Stimulated activated CD4-positive, alpha-beta T cell treated with anti-CD3 and anti-CD28 coated beads, Interleukin-2, amount 100 ng/mL, for 24 hours (primary cell): ENCODE results near the gene SGMS1.

Experiments
- DNase-seq, 2 donors: peaks; one replicate each; pipeline ENCODE4 v3.0.0-alpha.2; 2020

The SGMS1 gene

GRCh38 chr10:50531388-50532077, 92.2 kb downstream of the SGMS1 start:
- DNase-seq, result no peak

- no peak for DNase-seq
Observed at GRCh38 chr10:50529660-50530059, 94.1 kb downstream of the SGMS1 start.

- no peak for DNase-seq
Observed at GRCh38 chr10:50528206-50528605, 95.5 kb downstream of the SGMS1 start.

- DNase-seq, result no peak
Observed at GRCh38 chr10:50527442-50528043, 96.2 kb downstream of the SGMS1 start.

GRCh38 chr10:50526185-50526584, 97.6 kb downstream of the SGMS1 start:
- no peak for DNase-seq

GRCh38 chr10:50523357-50523756, 100.4 kb downstream of the SGMS1 start:
- no peak for DNase-seq

GRCh38 chr10:50522908-50523307, 100.8 kb downstream of the SGMS1 start:
- DNase-seq, result no peak

- DNase-seq, result no peak
Observed at GRCh38 chr10:50520115-50520514, 103.6 kb downstream of the SGMS1 start.

GRCh38 chr10:50517626-50518025, 106.1 kb downstream of the SGMS1 start:
- no peak for DNase-seq

GRCh38 chr10:50516171-50516570, 107.6 kb downstream of the SGMS1 start:
- DNase-seq, result no peak

- DNase-seq, result no peak
Observed at GRCh38 chr10:50515420-50515819, 108.3 kb downstream of the SGMS1 start.

GRCh38 chr10:50514995-50515394, 108.8 kb downstream of the SGMS1 start:
- DNase-seq, result no peak

- no peak for DNase-seq
Observed at GRCh38 chr10:50513956-50514355, 109.8 kb downstream of the SGMS1 start.

GRCh38 chr10:50512743-50513416, 110.9 kb downstream of the SGMS1 start:
- DNase-seq, result no peak

- DNase-seq, result no peak
Observed at GRCh38 chr10:50512214-50512595, 111.6 kb downstream of the SGMS1 start.

- peak in 1 of 2 donors; percentile 10 for DNase-seq
Observed at GRCh38 chr10:50511492-50512213, 112.1 kb downstream of the SGMS1 start.

- DNase-seq, result no peak
Observed at GRCh38 chr10:50510517-50511473, 113.0 kb downstream of the SGMS1 start.

- peak; percentile 12 to 50 for DNase-seq
Observed at GRCh38 chr10:50508315-50509051, 115.3 kb downstream of the SGMS1 start.

- no peak for DNase-seq
Observed at GRCh38 chr10:50506861-50507573, 116.7 kb downstream of the SGMS1 start.

GRCh38 chr10:50504389-50504788, 119.4 kb downstream of the SGMS1 start:
- DNase-seq, result no peak
